ENCODE measurements around the gene LSMEM2.
"Not testable (repeated sequence)": the region's sequence is repeated elsewhere in the genome, so short reads cannot be mapped to it uniquely, and the experiment has no call there.

LSMEM2 gene

DNA sequence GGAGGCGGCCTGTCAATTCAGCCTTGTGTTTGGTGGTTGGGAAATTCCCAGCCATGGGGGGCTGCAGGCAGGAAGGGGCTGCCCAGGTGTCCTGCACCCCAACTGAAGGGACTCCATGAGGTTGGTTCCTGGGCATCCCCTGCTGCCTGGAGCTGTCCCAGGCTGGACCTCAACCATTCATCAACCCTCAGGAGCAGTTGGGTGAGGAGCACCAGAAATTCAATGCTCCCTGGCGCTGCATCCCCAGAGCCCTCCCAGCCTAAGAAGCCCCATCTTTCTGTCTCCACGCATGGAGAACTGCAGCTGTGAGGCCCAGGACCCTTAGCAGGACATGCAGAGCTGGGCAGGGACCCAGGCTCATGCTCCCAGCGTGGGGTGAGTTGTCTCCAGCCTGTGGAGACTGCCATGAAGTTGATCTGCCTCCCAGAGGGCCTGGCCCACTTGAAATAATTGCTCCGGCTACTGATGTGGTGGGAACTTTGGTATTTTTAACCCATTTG lies 17.9 kb upstream of the LSMEM2 start:
- Mint-ChIP-seq H3K9me3 (no peaks in the 10 kb centered on the region), H3K36me3 (ENCODE audit: low read depth) (peaks cover 16% of the 10 kb centered on the region), H3K4me3 (peak overlapping the region; percentile 74 to 86 (median 80)), H3K27ac (peak overlapping the region; percentile 97 to 99 (median 99)), H3K4me1 (peaks cover 60% of the 10 kb centered on the region), H3K27me3 (ENCODE audit: low read depth) (no peaks in the 10 kb centered on the region)
- TF ChIP-seq, protein P1, sequence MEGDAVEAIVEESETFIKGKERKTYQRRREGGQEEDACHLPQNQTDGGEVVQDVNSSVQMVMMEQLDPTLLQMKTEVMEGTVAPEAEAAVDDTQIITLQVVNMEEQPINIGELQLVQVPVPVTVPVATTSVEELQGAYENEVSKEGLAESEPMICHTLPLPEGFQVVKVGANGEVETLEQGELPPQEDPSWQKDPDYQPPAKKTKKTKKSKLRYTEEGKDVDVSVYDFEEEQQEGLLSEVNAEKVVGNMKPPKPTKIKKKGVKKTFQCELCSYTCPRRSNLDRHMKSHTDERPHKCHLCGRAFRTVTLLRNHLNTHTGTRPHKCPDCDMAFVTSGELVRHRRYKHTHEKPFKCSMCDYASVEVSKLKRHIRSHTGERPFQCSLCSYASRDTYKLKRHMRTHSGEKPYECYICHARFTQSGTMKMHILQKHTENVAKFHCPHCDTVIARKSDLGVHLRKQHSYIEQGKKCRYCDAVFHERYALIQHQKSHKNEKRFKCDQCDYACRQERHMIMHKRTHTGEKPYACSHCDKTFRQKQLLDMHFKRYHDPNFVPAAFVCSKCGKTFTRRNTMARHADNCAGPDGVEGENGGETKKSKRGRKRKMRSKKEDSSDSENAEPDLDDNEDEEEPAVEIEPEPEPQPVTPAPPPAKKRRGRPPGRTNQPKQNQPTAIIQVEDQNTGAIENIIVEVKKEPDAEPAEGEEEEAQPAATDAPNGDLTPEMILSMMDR (IDR thresholded peaks at IDR 0.05; ENCODE audit: unreplicated experiment in 3 of 3), result no peak

DNA sequence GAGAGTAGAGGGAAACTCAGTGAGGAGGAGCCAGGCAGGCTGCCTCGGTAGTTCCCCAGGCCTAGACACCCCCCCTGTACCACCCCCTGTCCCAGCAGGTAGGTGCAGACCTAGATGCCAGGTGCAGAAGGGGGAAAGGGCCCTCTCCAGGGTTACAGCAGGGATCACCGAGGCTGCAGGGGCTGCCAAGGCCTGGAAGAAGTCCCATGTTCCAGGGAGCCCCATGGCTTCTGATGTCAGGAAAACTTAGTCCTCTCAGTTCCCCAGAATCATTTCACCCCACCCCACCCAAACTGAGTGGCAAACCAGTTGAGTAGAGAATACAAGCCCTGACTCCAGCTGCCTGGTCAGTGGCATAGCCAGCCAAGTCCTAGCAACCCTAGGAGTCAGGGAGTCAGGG lies 17.4 kb upstream of the LSMEM2 start:
- H3K4me3 Mint-ChIP-seq, result peak overlapping the region; percentile 74 to 86 (median 80)
- H3K36me3 Mint-ChIP-seq (ENCODE audit: low read depth), result peaks cover 11% of the 10 kb centered on the region
- TF ChIP-seq, protein P1 (IDR thresholded peaks at IDR 0.05; ENCODE audit: unreplicated experiment in 3 of 3), result no peak
- peaks cover 63% of the 10 kb centered on the region for H3K4me1 Mint-ChIP-seq
- H3K9me3 Mint-ChIP-seq, result no peaks in the 10 kb centered on the region
- no peaks in the 10 kb centered on the region for H3K27me3 Mint-ChIP-seq (ENCODE audit: low read depth)
- H3K27ac Mint-ChIP-seq, result peak overlapping the region; percentile 97 to 99 (median 99)

DNA sequence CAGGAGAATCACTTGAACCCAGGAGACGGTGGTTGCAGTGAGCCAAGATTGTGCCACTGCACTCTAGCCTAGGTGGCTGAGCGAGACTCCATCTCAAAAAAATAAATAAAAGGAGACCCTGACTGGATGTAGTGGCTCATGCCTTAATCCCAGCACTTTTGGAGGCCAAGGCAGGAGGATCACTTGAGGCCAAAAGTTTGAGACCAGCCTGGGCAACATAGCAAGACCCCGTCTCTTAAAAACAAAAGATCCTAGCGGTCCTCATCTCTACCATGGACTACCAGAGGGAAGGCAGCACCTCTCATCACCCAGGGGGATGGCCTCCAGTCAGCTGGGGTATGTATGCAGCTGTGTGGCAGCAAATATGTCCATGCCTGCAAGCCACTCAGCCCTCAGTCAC lies 16.7 kb upstream of the LSMEM2 start:
- Mint-ChIP-seq H3K4me3 (peak overlapping the region in 2 of 3 experiments; percentile 59), H3K27ac (peak overlapping the region; percentile 97 to 99 (median 99)), H3K4me1 (peaks cover 69% of the 10 kb centered on the region)
- not testable (repeated sequence) for H3K27me3 Mint-ChIP-seq (ENCODE audit: low read depth); H3K36me3 Mint-ChIP-seq (ENCODE audit: low read depth); H3K9me3 Mint-ChIP-seq

- TF ChIP-seq, protein P1 (IDR thresholded peaks at IDR 0.05; ENCODE audit: unreplicated experiment in 3 of 3), result no peak
- H3K27ac Mint-ChIP-seq, result peak overlapping the region; percentile 97 to 99 (median 99)
- peaks cover 70% of the 10 kb centered on the region for H3K4me1 Mint-ChIP-seq
These were observed 16.1 kb upstream of the LSMEM2 start for GRCh38 chr3:50262778-50263177.

DNA sequence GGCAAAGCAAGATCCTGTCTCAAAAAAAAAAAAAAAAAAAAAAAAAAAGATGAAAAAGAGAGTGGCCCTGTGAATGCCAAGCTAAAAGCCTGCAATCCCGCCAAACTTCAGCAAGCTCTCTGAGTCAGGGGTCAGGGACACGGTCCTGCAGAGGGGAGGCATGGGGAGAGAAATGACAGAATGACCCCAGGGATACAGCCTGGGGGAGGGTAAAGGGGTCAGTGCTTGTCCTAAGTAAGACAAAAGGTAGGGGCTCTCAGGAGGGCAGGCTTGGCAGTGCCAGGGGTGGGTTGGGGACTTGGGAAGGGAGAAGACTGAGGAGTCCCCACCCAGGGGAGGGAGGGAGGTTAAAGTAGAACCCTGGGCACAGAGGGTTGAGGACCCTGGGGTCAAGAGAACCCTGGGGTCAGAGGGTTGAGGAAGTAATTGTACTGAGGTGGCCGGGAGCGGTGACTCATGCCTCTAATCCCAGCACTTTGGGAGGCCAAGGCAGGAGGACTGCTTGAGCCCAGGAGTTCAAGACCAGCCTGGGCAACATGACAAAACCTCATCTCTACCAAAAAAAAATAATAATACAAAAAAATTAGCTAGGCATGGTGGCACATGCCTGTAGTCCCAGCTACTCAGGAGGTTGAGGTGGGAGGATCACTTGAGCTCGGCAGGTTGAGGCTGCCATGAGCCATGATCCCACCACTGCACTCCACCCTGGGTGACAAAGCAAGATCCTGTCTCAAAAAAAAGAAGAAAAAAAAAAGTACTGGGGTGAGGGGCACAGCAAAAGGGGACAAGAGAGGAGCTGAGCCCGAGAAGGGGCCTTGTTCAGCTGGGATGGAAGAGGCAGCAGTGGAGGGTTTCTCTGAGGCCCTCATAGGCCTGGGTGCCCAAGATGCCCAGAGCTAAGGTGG lies 15.2 kb upstream of the LSMEM2 start:
- Mint-ChIP-seq H3K36me3 (ENCODE audit: low read depth) (no peaks in the 10 kb centered on the region), H3K4me1 (peaks cover 71% of the 10 kb centered on the region), H3K27ac (peak overlapping the region; percentile 97 to 99 (median 99)), H3K4me3 (peak overlapping the region; percentile 61 to 65 (median 62)), H3K9me3 (no peaks in the 10 kb centered on the region), H3K27me3 (ENCODE audit: low read depth) (no peaks in the 10 kb centered on the region)
- TF ChIP-seq, protein P1 (IDR thresholded peaks at IDR 0.05; ENCODE audit: unreplicated experiment in 3 of 3), result no peak

More at GRCh38 chr3:50262778-50263177, 16.1 kb upstream of the LSMEM2 start:
- H3K4me3 Mint-ChIP-seq, result peak overlapping the region; percentile 5 to 59 (median 59)
- no peaks in the 10 kb centered on the region for H3K9me3 Mint-ChIP-seq
- no peaks in the 10 kb centered on the region for H3K36me3 Mint-ChIP-seq (ENCODE audit: low read depth)
- H3K27me3 Mint-ChIP-seq (ENCODE audit: low read depth), result no peaks in the 10 kb centered on the region

DNA sequence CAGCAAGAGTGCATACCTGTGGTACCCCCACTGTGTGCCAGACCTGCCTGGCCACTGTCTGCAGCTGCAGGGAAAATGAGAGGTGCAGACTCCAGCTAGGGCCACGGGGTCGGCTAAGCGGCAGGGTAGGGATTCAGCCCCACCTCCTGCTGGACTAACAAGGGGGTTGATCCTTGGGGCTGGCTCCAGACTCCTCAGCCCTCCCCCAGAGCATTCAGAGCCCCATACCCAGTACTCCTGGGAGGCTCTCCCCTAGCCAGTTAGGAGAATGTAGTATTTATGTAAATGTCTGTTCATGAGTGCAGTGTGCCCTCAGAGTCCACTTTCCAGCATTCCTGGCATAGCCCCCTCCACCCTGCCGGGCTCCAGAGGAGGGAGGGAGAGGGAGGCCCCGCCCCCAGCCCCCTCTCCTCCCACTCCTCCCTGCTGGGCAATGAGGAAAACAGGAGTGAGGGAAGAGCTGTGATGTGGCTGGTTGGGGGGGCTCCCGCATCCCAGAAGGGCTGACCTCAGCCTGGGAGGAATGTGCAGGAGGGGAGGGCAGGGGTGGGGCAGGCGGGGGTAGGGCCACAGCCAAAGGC lies 14.4 kb upstream of the LSMEM2 start:
- Mint-ChIP-seq H3K27me3 (ENCODE audit: low read depth) (no peaks in the 10 kb centered on the region), H3K9me3 (no peaks in the 10 kb centered on the region), H3K4me1 (peaks cover 69% of the 10 kb centered on the region), H3K27ac (peak overlapping the region; percentile 97 to 99 (median 99)), H3K4me3 (peak overlapping the region; percentile 61 to 74 (median 62)), H3K36me3 (ENCODE audit: low read depth) (no peaks in the 10 kb centered on the region)
- TF ChIP-seq, protein P1 (IDR thresholded peaks at IDR 0.05; ENCODE audit: unreplicated experiment in 3 of 3), result no peak

Measured in nephron (organoid).